KOPT-K1 (cell line): ENCODE results near the gene HOXB8.

Experiments
- H3K27ac ChIP-seq: fragments of 200-600 bp; sonication (generic); 2 replicates; pipeline ENCODE4 v1.5.1; 2016; ENCODE audit warnings: antibody characterized with exemption, mild to moderate bottlenecking, low read depth, low read length; ENCODE audit not compliant: poor library complexity, severe bottlenecking
- H3K36me3 ChIP-seq: fragments of 200-600 bp; sonication (generic); 2 replicates; pipeline ENCODE4 v1.5.1; 2017; ENCODE audit warnings: antibody characterized with exemption, mild to moderate bottlenecking, low read length, moderate library complexity; ENCODE audit not compliant: insufficient read depth
- H3K9me3 ChIP-seq: fragments of 200-600 bp; sonication (generic); 2 replicates; pipeline ENCODE4 v1.5.1; 2017; ENCODE audit warnings: antibody characterized with exemption, low read length, mild to moderate bottlenecking; ENCODE audit not compliant: insufficient read depth, poor library complexity, severe bottlenecking

The HOXB8 gene

GRCh38 chr17:48621410-48622392 is 6.6 kb upstream of the HOXB8 start:
- no peaks in the 10 kb centered on the region for H3K36me3 ChIP-seq

GRCh38 chr17:48620461-48621139 is 5.5 kb upstream of the HOXB8 start:
- no peaks in the 10 kb centered on the region for H3K36me3 ChIP-seq
- no peaks in the 10 kb centered on the region for H3K9me3 ChIP-seq
- no peak overlapping the region for H3K27ac ChIP-seq

More at GRCh38 chr17:48621410-48622392, 6.6 kb upstream of the HOXB8 start:
- no peaks in the 10 kb centered on the region for H3K9me3 ChIP-seq
- no peak overlapping the region for H3K27ac ChIP-seq

GRCh38 chr17:48619826-48620449 is 4.8 kb upstream of the HOXB8 start:
- Histone ChIP-seq H3K36me3 (no peaks in the 10 kb centered on the region), H3K27ac (no peak overlapping the region), H3K9me3 (no peaks in the 10 kb centered on the region)

GRCh38 chr17:48618256-48618896 is 3.3 kb upstream of the HOXB8 start:
- Histone ChIP-seq H3K27ac (no peak overlapping the region), H3K36me3 (no peaks in the 10 kb centered on the region), H3K9me3 (no peaks in the 10 kb centered on the region)

- H3K27ac ChIP-seq, result no peak overlapping the region
- H3K36me3 ChIP-seq, result no peaks in the 10 kb centered on the region
- H3K9me3 ChIP-seq, result no peaks in the 10 kb centered on the region
Measured at GRCh38 chr17:48617471-48618255, 2.6 kb upstream of the HOXB8 start.

GRCh38 chr17:48616717-48617470 is 1.8 kb upstream of the HOXB8 start:
- H3K36me3 ChIP-seq, result no peaks in the 10 kb centered on the region
- no peak overlapping the region for H3K27ac ChIP-seq
- no peaks in the 10 kb centered on the region for H3K9me3 ChIP-seq

GRCh38 chr17:48615963-48616716 is 1.0 kb upstream of the HOXB8 start:
- Histone ChIP-seq H3K27ac (no peak overlapping the region), H3K36me3 (no peaks in the 10 kb centered on the region), H3K9me3 (no peaks in the 10 kb centered on the region)

- H3K36me3 ChIP-seq, result no peaks in the 10 kb centered on the region
- no peak overlapping the region for H3K27ac ChIP-seq
- H3K9me3 ChIP-seq, result no peaks in the 10 kb centered on the region
Measured at GRCh38 chr17:48613862-48614694, 1.0 kb downstream of the HOXB8 start.

- Histone ChIP-seq H3K36me3 (no peaks in the 10 kb centered on the region), H3K27ac (no peak overlapping the region), H3K9me3 (no peaks in the 10 kb centered on the region)
Measured at GRCh38 chr17:48612854-48613691, 2.0 kb downstream of the HOXB8 start.

- no peaks in the 10 kb centered on the region for H3K9me3 ChIP-seq
- H3K36me3 ChIP-seq, result no peaks in the 10 kb centered on the region
- H3K27ac ChIP-seq, result no peak overlapping the region
Measured at GRCh38 chr17:48612456-48612853, 2.6 kb downstream of the HOXB8 start.

- no peaks in the 10 kb centered on the region for H3K36me3 ChIP-seq
- H3K9me3 ChIP-seq, result no peaks in the 10 kb centered on the region
- no peak overlapping the region for H3K27ac ChIP-seq
Measured at GRCh38 chr17:48611681-48612455, 3.2 kb downstream of the HOXB8 start.
